Pons (tissue), 1 donor: Measurements from ENCODE around the gene CEP44.
"Not testable (repeated sequence)": the region's sequence is repeated elsewhere in the genome, so short reads cannot be mapped to it uniquely, and the experiment has no call there.

Experiments
- DNase-seq: peaks from one replicate; pipeline ENCODE4 v3.0.0-alpha.2; 2016; ENCODE audit warnings: low spot score

Gene CEP44

DNA sequence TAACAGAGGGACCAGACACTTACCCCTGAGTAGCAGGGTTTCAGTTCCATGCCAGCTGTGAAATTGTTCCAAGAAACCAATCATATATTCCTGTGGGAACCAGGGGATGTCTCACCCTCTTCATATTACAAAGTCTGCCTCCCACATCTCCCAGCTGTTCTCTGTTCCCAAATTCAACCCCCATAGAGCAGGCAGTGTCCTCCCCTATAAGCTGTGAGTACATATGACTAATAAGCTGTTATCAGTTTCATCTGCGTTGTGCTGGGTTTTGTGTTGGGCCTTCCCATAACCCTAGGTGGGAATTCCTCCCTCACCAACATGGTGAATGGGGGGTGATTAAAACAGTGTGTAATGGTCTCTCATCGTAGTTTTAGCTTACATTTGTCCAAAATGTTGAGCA is 41.0 kb downstream of the CEP44 start:
- no peak for DNase-seq

GRCh38 chr4:174332741-174333493 is 49.2 kb downstream of the CEP44 start:
- DNase-seq = no peak

DNA sequence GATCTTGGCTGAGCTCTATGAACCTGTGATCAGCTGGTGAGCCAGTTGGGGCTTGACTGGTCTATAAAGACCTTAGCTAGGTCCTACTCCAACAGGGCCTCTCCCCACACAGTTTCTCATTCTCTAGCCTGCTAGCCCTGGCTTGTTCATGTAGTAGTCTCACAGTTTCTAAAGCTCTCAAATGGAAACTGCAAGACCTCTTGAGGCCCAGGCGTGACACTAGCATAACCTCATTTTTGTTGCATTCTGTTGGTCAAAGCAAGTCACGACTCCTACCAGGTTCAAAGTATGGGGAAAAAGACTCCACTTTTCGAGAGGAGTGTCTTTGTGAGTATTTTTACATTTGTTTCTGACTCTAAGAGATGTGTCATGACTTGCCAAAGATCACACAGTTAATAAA is 50.9 kb downstream of the CEP44 start:
- no peak for DNase-seq

GRCh38 chr4:174340714-174341113 is 57.0 kb downstream of the CEP44 start:
- no peak for DNase-seq

DNA sequence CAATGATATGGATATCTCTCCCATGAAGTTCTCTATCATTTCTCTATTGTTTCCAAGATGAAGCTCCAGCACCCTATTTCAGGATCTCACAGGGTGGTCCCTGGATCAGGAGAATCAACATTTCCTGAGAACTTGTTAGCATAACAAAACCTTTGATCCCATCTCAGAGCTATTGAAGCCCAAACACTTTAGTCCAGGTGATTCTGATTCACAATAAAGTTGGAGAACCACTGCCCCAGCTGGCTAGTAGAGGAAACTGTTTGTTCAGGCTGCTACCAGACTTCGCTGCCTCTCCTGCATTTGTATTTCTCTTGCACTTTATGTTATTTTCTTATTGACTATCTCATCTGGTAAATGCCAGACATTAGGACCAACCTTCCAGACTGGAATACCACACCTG is 65.4 kb downstream of the CEP44 start:
- DNase-seq = no peak

DNA sequence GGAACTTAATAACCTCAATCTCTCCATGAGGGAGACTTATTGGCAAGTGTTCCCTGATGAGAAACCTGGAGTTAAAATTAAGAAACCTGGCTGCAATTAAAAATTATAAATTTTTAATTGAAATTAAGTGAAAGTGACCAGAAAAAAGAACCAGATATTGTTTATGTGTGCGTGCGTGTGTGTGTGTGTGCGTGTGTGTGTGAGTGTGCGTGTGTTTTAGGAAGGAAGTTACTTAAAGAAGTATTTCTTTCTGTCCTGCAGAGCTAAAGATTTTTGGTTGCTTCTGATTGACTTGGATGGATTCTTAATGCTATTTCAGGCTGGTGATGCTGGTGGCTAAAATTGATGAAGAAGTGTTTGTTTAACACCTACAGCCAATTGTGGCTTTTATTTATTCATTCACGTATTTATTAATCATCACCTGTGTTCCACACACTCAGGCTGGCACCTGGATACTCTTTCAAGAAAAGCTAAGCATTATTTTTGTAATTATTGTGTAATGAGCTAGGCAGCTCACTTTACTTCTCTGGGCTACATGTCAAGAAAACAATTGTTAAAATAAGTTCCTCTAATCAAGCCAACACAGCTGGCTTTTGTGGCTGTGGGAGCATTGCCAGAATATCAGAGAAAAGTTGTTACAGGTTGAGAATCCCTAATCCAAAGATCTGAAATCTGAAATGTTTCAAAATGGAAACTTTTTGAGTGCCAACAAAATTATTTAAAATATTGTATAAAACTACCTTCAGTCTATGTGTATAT is 68.5 kb downstream of the CEP44 start:
- no peak for DNase-seq

DNA sequence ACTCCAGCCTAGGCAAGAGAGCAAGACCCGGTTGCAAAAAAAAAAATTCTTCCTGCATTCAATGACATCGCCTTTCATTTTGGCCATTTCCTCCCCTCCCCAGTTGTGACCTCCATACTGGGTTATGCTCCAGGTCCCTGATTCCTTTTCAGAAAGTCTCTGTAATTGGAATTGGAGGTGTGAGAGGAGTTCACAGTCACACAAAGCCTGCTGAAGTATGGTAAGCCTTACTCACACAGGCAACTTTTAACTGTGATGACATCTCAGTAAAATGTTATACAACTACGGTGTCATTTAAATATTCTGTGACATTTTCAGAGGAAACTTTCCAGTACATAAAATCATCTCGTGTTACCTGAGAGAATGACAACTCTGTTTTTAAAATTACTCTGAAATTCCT is 73.6 kb downstream of the CEP44 start:
- DNase-seq = no peak

GRCh38 chr4:174358410-174358809 is 74.7 kb downstream of the CEP44 start:
- no peak for DNase-seq

GRCh38 chr4:174358829-174359228 is 75.1 kb downstream of the CEP44 start:
- no peak for DNase-seq

DNA sequence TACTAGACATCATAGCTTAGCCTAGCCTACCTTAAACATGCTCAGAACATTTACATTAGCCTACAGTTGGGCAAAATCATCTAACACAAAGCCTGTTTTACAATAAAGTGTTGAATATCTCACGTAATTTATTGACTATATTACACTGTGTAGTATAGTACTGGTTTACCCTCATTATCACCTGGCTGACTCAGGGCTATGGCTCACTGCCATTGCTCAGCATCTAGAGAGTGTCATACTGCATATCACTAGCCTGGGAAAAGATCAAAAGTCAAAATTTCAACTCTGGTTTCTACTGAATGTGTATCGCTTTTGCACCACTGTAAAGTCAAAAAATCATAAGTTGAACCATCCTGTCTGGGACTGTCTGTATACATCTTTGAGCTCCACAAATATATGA is 78.6 kb downstream of the CEP44 start:
- no peak for DNase-seq

GRCh38 chr4:174363782-174364181 is 80.1 kb downstream of the CEP44 start:
- DNase-seq = not testable (repeated sequence)

DNA sequence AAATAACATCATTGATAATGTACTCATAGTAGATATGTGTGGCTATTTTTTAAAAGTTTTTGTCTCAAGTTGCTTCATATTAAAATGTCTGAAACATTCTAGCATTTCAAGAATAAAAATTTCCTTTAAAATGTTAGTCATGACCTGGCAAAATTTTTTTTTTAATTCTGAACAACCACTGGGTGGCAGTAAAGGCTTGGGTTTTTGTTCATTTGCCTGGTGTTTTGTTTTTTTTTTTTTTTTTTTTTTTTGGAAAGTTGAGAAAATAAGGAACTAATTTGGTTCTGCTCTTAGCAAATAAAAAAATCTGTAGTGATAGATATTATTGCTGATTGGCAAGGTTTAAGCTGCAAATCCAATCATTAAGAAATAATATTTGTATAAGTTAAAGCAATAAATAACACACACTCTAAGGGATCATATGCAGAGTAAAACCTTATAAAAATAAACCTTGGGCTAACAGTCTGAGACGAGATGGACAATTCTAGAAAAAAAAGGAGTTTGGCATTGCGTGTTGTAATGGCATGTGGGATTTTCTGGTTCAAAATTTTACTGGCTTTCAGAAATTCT is 81.4 kb downstream of the CEP44 start:
- DNase-seq = peak; percentile 34

DNA sequence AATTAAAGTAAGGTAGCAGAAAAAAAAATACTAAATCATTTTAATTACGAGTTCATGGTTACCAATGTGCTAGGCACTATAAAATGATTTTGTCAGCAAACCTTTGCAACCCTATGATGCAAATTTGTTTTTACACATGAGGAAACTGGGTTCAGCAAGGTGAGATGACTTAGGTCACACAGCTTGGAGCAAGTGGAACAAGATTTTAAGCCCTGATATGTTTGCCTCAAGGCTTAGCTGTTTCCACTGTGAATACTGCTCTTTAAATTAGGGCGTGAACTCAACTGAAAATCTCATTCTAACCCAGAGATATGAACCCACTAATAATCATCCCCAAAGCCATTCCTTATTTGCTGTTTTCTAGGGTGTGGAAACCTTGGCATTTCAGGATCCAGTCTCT is 86.3 kb downstream of the CEP44 start:
- DNase-seq = no peak

- DNase-seq = no peak
Measured at GRCh38 chr4:174373821-174374220, 90.1 kb downstream of the CEP44 start.

DNA sequence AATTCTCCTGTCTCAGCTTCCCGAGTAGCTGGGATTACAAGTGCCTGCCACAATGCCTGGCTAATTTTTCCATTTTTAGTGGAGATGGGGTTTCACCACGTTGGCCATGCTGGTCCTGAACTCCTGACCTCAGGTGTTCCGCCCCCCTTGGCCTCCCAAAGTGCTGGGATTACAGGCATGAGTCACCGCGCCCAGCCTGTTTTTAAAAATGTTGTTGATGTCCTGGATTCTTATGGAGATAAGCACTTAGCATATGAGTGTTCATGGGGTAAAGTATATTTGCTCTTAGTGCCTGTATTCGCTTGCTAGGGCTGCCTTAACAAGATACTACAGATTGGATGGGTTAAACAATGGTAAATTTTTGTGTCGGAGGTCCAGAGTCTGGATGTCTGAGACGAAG is 91.7 kb downstream of the CEP44 start:
- no peak for DNase-seq

- DNase-seq = no peak
Measured at GRCh38 chr4:174377613-174378012, 93.9 kb downstream of the CEP44 start.

DNA sequence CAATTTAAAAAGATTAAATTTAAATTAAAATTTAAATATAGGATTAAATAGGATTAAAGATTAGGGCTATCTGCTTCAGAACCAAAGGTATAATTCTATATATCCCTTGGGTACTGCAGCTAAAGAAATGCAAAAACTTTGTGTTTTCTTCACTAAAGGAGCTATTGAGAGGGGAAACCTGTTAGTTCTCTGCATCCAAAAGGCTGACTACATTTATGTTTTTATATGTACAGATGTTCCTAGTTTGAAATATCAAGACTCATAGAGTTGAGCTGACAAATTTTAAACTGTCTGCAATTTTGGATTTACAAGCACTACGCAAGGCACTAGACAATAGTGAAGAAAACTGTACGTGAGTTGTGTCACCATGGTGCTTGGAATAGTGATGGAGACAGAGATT is 95.2 kb downstream of the CEP44 start:
- no peak for DNase-seq

DNA sequence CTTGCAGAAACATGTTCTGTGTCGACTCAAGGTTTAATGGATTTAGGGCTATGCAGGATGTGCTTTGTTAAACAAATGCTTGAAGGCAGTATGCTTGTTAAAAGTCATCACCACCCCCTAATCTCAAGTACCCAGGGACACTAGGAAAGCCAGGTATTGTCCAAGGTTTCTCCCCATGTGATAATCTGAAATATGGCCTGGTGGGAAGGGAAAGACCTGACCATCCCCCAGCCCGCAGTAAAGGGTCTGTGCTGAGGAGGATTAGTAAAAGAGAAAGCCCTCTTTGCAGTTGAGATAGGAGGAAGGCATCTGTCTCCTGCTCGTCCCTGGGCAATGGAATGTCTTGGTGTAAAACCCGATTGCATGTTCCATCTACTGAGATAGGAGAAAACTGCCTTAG is 96.5 kb downstream of the CEP44 start:
- DNase-seq = not testable (repeated sequence)

GRCh38 chr4:174380699-174381439 is 97.2 kb downstream of the CEP44 start:
- no peak for DNase-seq

DNA sequence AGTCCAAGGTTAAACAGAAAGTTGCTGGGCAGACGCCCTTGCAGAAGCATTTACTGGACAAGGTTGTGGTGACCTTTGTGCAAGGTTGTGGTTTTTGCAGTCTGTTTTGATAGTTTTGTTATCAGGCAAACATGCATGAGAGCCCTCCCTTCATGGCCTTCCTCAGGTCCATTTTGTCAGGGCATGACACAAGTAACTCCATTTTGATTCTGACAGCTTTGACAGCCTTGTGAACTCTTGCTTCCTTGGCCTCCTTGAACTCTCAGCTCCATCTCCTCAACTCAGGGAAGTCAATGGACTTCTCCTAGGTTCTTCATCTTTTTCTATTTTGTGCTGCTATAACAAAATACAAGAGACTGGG is 97.7 kb downstream of the CEP44 start:
- no peak for DNase-seq
